Neural crest cell (in vitro differentiated cells): ENCODE measurements around the gene LMO7. TPM values are rescaled to one million over a fixed set of nuclear protein-coding genes. Genes with fewer than 3 reads are reported as not detected.

Experiments
- DNase-seq: peaks from one replicate; pipeline ENCODE4 v3.0.0; 2021; ENCODE audit warnings: low read depth, mixed read lengths, low spot score
- H3K27ac Mint-ChIP-seq: one replicate; pipeline ENCODE4 v1.8.0; 2021; ENCODE audit warnings: mild to moderate bottlenecking, mixed read lengths; ENCODE audit not compliant: unreplicated experiment
- H3K27me3 Mint-ChIP-seq: 2 replicates; pipeline ENCODE4 v1.8.0; 2021; ENCODE audit warnings: low read depth, mild to moderate bottlenecking, mixed read lengths
- H3K36me3 Mint-ChIP-seq: 2 replicates; pipeline ENCODE4 v1.8.0; 2021; ENCODE audit warnings: low read depth, mild to moderate bottlenecking, mixed read lengths
- H3K4me1 Mint-ChIP-seq: 2 replicates; pipeline ENCODE4 v1.8.0; 2021; ENCODE audit warnings: mixed read lengths
- H3K4me3 Mint-ChIP-seq: one replicate; pipeline ENCODE4 v1.8.0; 2021; ENCODE audit warnings: mild to moderate bottlenecking, mixed read lengths
- H3K9me3 Mint-ChIP-seq: 2 replicates; pipeline ENCODE4 v1.8.0; 2021; ENCODE audit warnings: mixed read lengths
- total RNA-seq: library from RNA; stranded (reverse); gene quantifications from 2 replicates; pipeline ENCODE4 v1.2.1, GENCODE V29; 2021
- TF ChIP-seq, protein P1 (sequence below): fragments of 200-600 bp; sonication (generic); conservative IDR thresholded peaks from 2 replicates; pipeline ENCODE4 v1.5.0; 2021; ENCODE audit warnings: antibody characterized with exemption, mild to moderate bottlenecking

LMO7 gene
- total RNA-seq, 1 donor from 2014 or later: 4.8 TPM

- no peaks in the 10 kb centered on the region for H3K9me3 Mint-ChIP-seq
- no peak overlapping the region for H3K27ac Mint-ChIP-seq
- no peaks in the 10 kb centered on the region for H3K4me1 Mint-ChIP-seq
- H3K4me3 Mint-ChIP-seq: no peak overlapping the region
- H3K27me3 Mint-ChIP-seq: no peaks in the 10 kb centered on the region
- TF ChIP-seq, protein P1, sequence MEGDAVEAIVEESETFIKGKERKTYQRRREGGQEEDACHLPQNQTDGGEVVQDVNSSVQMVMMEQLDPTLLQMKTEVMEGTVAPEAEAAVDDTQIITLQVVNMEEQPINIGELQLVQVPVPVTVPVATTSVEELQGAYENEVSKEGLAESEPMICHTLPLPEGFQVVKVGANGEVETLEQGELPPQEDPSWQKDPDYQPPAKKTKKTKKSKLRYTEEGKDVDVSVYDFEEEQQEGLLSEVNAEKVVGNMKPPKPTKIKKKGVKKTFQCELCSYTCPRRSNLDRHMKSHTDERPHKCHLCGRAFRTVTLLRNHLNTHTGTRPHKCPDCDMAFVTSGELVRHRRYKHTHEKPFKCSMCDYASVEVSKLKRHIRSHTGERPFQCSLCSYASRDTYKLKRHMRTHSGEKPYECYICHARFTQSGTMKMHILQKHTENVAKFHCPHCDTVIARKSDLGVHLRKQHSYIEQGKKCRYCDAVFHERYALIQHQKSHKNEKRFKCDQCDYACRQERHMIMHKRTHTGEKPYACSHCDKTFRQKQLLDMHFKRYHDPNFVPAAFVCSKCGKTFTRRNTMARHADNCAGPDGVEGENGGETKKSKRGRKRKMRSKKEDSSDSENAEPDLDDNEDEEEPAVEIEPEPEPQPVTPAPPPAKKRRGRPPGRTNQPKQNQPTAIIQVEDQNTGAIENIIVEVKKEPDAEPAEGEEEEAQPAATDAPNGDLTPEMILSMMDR: no peak
- no peaks in the 10 kb centered on the region for H3K36me3 Mint-ChIP-seq
- no peak for DNase-seq
Observed at GRCh38 chr13:75763512-75763911, 127.4 kb downstream of the LMO7 start.

- Mint-ChIP-seq H3K27ac (no peak overlapping the region), H3K4me1 (no peaks in the 10 kb centered on the region), H3K4me3 (no peak overlapping the region), H3K27me3 (no peaks in the 10 kb centered on the region), H3K36me3 (no peaks in the 10 kb centered on the region), H3K9me3 (no peaks in the 10 kb centered on the region)
- TF ChIP-seq, protein P1: no peak
- no peak for DNase-seq
Observed at GRCh38 chr13:75764251-75764925, 128.3 kb downstream of the LMO7 start.

- Mint-ChIP-seq H3K36me3 (no peaks in the 10 kb centered on the region), H3K4me1 (no peaks in the 10 kb centered on the region), H3K27me3 (no peaks in the 10 kb centered on the region), H3K4me3 (no peak overlapping the region), H3K9me3 (no peaks in the 10 kb centered on the region), H3K27ac (no peak overlapping the region)
- TF ChIP-seq, protein P1: no peak
- DNase-seq: no peak
Observed at GRCh38 chr13:75764926-75765310, 128.8 kb downstream of the LMO7 start.

DNA sequence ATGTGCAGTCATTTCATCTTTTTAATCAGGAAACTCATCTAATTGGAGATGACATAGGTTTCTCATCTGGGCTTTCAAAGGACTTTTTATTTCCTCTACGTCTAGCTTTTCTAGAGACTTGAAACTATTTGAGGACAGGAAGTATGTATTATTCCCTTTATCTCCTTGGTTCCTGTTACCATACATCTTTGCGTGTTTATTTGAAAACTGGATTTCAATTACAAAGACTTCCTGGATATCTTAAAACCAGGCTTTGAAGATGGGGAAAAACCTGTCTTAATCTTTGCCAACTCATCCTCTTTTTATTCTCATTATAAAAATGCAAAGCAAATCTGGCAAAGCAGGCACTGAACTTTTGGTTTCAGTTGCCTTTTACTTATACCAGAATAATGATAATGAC lies 130.5 kb downstream of the LMO7 start:
- H3K27me3 Mint-ChIP-seq: no peaks in the 10 kb centered on the region
- H3K4me3 Mint-ChIP-seq: no peak overlapping the region
- no peak for DNase-seq
- H3K4me1 Mint-ChIP-seq: no peaks in the 10 kb centered on the region
- H3K27ac Mint-ChIP-seq: no peak overlapping the region
- H3K36me3 Mint-ChIP-seq: no peaks in the 10 kb centered on the region
- no peaks in the 10 kb centered on the region for H3K9me3 Mint-ChIP-seq
- TF ChIP-seq, protein P1: no peak

- H3K27ac Mint-ChIP-seq: no peak overlapping the region
- TF ChIP-seq, protein P1: no peak
- no peaks in the 10 kb centered on the region for H3K4me1 Mint-ChIP-seq
Observed at GRCh38 chr13:75769141-75769905, 133.2 kb downstream of the LMO7 start.

More at GRCh38 chr13:75769141-75769905, 133.2 kb downstream of the LMO7 start:
- H3K36me3 Mint-ChIP-seq: no peaks in the 10 kb centered on the region
- DNase-seq: no peak
- no peak overlapping the region for H3K4me3 Mint-ChIP-seq
- no peaks in the 10 kb centered on the region for H3K9me3 Mint-ChIP-seq
- no peaks in the 10 kb centered on the region for H3K27me3 Mint-ChIP-seq
